DND-41 (cell line): ENCODE data around the gene TMEM132C.

ENCODE experiments used
- EZH2 ChIP-seq: IDR thresholded peaks from 3 replicates; pipeline ENCODE4 v1.6.1; 2012; ENCODE audit warnings: borderline replicate concordance, low read depth, mild to moderate bottlenecking, moderate library complexity, low read length, inconsistent platforms; ENCODE audit not compliant: severe bottlenecking
- TF ChIP-seq, protein P1 (sequence below): IDR thresholded peaks from 2 replicates; pipeline ENCODE4 v1.5.1; 2012; ENCODE audit warnings: borderline replicate concordance, low read length, moderate library complexity, mild to moderate bottlenecking; ENCODE audit not compliant: poor library complexity, severe bottlenecking; ENCODE audit errors: extremely low read depth

DNA sequence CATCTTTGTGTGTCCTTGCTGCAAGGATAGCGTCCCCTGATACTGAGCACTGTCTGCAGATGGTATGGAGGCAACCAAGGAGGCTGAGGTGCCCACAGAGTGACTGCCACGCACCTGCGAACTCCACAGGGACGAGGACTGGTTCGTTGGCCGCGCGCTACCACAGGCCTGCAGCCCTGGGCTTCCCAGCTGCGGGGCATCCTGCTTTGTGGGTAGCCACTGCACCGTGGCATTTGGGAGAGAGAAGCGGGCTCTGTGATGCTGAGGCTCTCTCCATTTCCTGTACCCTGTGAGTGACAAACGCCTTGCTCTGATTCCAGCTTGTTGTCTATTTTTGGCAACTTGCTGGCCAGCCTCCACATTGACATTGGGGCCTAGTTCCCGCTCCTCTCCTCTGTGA is 480.5 kb downstream of the TMEM132C start:
- TF ChIP-seq, protein P1, sequence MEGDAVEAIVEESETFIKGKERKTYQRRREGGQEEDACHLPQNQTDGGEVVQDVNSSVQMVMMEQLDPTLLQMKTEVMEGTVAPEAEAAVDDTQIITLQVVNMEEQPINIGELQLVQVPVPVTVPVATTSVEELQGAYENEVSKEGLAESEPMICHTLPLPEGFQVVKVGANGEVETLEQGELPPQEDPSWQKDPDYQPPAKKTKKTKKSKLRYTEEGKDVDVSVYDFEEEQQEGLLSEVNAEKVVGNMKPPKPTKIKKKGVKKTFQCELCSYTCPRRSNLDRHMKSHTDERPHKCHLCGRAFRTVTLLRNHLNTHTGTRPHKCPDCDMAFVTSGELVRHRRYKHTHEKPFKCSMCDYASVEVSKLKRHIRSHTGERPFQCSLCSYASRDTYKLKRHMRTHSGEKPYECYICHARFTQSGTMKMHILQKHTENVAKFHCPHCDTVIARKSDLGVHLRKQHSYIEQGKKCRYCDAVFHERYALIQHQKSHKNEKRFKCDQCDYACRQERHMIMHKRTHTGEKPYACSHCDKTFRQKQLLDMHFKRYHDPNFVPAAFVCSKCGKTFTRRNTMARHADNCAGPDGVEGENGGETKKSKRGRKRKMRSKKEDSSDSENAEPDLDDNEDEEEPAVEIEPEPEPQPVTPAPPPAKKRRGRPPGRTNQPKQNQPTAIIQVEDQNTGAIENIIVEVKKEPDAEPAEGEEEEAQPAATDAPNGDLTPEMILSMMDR = no peak
- no peak for TF ChIP-seq EZH2
